K562 (cell line): ENCODE measurements around the gene PIK3C2B. TPM values are rescaled to one million over a fixed set of nuclear protein-coding genes. Genes with fewer than 3 reads are reported as not detected.
A peak's percentile ranks its signal among the peaks of the same experiment; 100 is the strongest.

Experiments used
- CC2D1A ChIP-seq: fragments of 450-650 bp; IDR thresholded peaks from 2 replicates; pipeline ENCODE4 v1.6.1; 2017; ENCODE audit warnings: mild to moderate bottlenecking
- CREBBP ChIP-seq: IDR thresholded peaks from one replicate; pipeline ENCODE4 v1.6.1; 2012; ENCODE audit warnings: low read depth, mild to moderate bottlenecking, control low read depth, inconsistent platforms, low read length
- ELK3 ChIP-seq: fragments of 450-650 bp; formaldehyde crosslinking; IDR thresholded peaks from 2 replicates; pipeline ENCODE4 v1.4.0; 2020; ENCODE audit warnings: mild to moderate bottlenecking
- FOXA1 ChIP-seq: fragments of 450-650 bp; IDR thresholded peaks from 2 replicates; pipeline ENCODE4 v1.6.1; 2016; ENCODE audit warnings: mild to moderate bottlenecking, borderline replicate concordance
- GATAD2A ChIP-seq: fragments of 450-650 bp; IDR thresholded peaks from 2 replicates; pipeline ENCODE4 v1.6.1; 2017
- IRF9 ChIP-seq: fragments of 450-650 bp; IDR thresholded peaks from 2 replicates; pipeline ENCODE4 v1.6.1; 2016; ENCODE audit warnings: missing biosample characterization, missing genetic modification characterization
- KLF1 ChIP-seq: fragments of 450-650 bp; IDR thresholded peaks from 2 replicates; pipeline ENCODE4 v1.6.1; 2016; ENCODE audit warnings: missing genetic modification characterization, missing compliant biosample characterization
- MITF ChIP-seq: IDR thresholded peaks from 2 replicates; pipeline ENCODE4 v1.6.1; 2014; ENCODE audit warnings: antibody characterized with exemption
- PURB ChIP-seq: sonication (generic); formaldehyde crosslinking; IDR thresholded peaks from 2 replicates; pipeline ENCODE4 v1.9.0; 2021; ENCODE audit warnings: low read depth, mild to moderate bottlenecking, missing genetic modification reagents
- ZNF23 ChIP-seq: fragments of 250-450 bp; sonication (Bioruptor Pico); IDR thresholded peaks from 2 replicates; pipeline ENCODE4 v1.4.0; 2020; ENCODE audit warnings: mild to moderate bottlenecking
- ZNF431 ChIP-seq: sonication (generic); formaldehyde crosslinking; IDR thresholded peaks from 2 replicates; pipeline ENCODE4 v1.8.0; 2022; ENCODE audit warnings: mild to moderate bottlenecking, missing genetic modification reagents
- ZNF518B ChIP-seq: fragments of 250-450 bp; sonication (Bioruptor Pico); IDR thresholded peaks from 2 replicates; pipeline ENCODE4 v1.5.0; 2021; ENCODE audit warnings: mild to moderate bottlenecking, moderate library complexity
- ZNF76 ChIP-seq: fragments of 250-450 bp; sonication (Bioruptor Pico); IDR thresholded peaks from 2 replicates; pipeline ENCODE4 v1.4.0; 2020; ENCODE audit warnings: mild to moderate bottlenecking, moderate library complexity, borderline replicate concordance
- polyA plus RNA-seq, 8 experiments: library from polyadenylated mRNA; depleted of rRNA in 4 of 8; stranded (reverse) in 5 of 8; unstranded in 3 of 8; fragments of >200 nt; fragmentation: Nextera tagmentation in 2 of 8; fragmentation: Illumina TruSeq in 1 of 8; extraction: Ambion mirVana in 2 of 8; extraction: Trizol in 1 of 8; gene quantifications; 2 replicates each; pipeline versions ENCODE4 v1.2.1 to v1.2.3, GENCODE V29; 2011 to 2014; ENCODE audit warnings: inconsistent platforms in 1 of 8, missing spikeins in 1 of 8
- total RNA-seq, 7 experiments: library from RNA; depleted of rRNA in 6 of 7; stranded (reverse); fragments of >200 nt in 6 of 7; fragmentation: Illumina TruSeq in 2 of 7; extraction: Trizol in 2 of 7; gene quantifications; 2 replicates each; pipeline versions ENCODE4 v1.2.1 to v1.2.3, GENCODE V29; 2011 to 2021; ENCODE audit warnings: low replicate concordance in 1 of 7

PIK3C2B gene
- total and polyA plus RNA-seq, 9 of the 15 experiments (the other 6 are each of a cell fraction or from before 2014, with no cell fraction given) = 0.10 to 2.9 (median 0.72) TPM

- TF ChIP-seq ZNF518B = no peak
- no peak for TF ChIP-seq ELK3
- TF ChIP-seq ZNF431 (CRISPR knock-in tag) = no peak
- 0 out of 2 replicates have a peak, but pooled peaks have one; percentile 57 for TF ChIP-seq ZNF76 (CRISPR knock-in tag)
- no peak; the same call in none of the 2 replicates for TF ChIP-seq MITF
- TF ChIP-seq IRF9 = no peak; the same call in 1 of the 2 replicates
- peak; percentile 89 for TF ChIP-seq GATAD2A
- TF ChIP-seq CC2D1A = no peak; the same call in 1 of the 2 replicates
- TF ChIP-seq CREBBP = no peak
- TF ChIP-seq FOXA1 = no peak
- no peak for TF ChIP-seq ZNF23 (CRISPR knock-in tag)
- TF ChIP-seq PURB (CRISPR knock-in tag) = no peak
- peak; percentile 76 for TF ChIP-seq KLF1 (tag)
Observed at GRCh38 chr1:204516180-204516879, 21.7 kb upstream of the PIK3C2B start, which contains the start of gene MDM4 (continued).
